Left lung (tissue), 10 donors: ENCODE results near the gene TINAGL1. TPM values are rescaled to one million over a fixed set of nuclear protein-coding genes. Genes with fewer than 3 reads are reported as not detected.
A peak's percentile ranks its signal among the peaks of the same experiment; 100 is the strongest.

ENCODE experiments used
- ATAC-seq: fragments of 200-7000 bp; cut with Tn5 transposase; one replicate; pipeline ENCODE4 v1.9.1; 2020; ENCODE audit warnings: moderate library complexity
- DNase-seq, 4 donors: peaks; one replicate each; pipeline ENCODE4 v3.0.0-alpha.2; 2013 to 2020
- H3K27ac ChIP-seq, 2 donors: fragments of 200-600 bp; sonication (generic) in 1 of 2; one replicate each; pipeline versions ENCODE4 v1.5.0 to v1.8.0; 2020 to 2021
- H3K27me3 ChIP-seq, 2 donors: fragments of 200-600 bp; sonication (generic) in 1 of 2; one replicate each; pipeline versions ENCODE4 v1.5.0 to v1.8.0; 2020 to 2021
- H3K36me3 ChIP-seq, 2 donors: fragments of 200-600 bp; sonication (generic) in 1 of 2; one replicate each; pipeline versions ENCODE4 v1.5.0 to v1.8.0; 2020 to 2021
- H3K4me1 ChIP-seq, 2 donors: fragments of 200-600 bp; one replicate each; pipeline ENCODE4 v1.8.0; 2021
- H3K4me3 ChIP-seq, 2 donors: fragments of 200-600 bp; sonication (generic) in 1 of 2; one replicate each; pipeline versions ENCODE4 v1.5.0 to v1.8.0; 2020 to 2021; ENCODE audit warnings: mild to moderate bottlenecking in 1 of 2
- H3K9me3 ChIP-seq, 2 donors: fragments of 200-600 bp; sonication (generic) in 1 of 2; one replicate each; pipeline versions ENCODE4 v1.5.0 to v1.8.0; 2020 to 2021
- intact Hi-C, 2 donors: fragments of 100-400 bp; cut with DNase I; formaldehyde crosslinking; loops; one replicate each; pipeline versions ENCODE4 v1.11.2 to v1.14.2; 2022
- polyA plus RNA-seq, 6 donors: library from polyadenylated mRNA; unstranded; fragments of 120-200 nt; gene quantifications; one replicate each; pipeline ENCODE4 v1.2.1, GENCODE V29; 2013; ENCODE audit not compliant: insufficient read length in 6 of 6
- total RNA-seq, 2 donors: library from RNA; stranded (reverse); fragmentation: NEBNext Ultra II Directional; extraction: Animal tissue kit (Norgen Biotek cat#: 25700); gene quantifications; one replicate each; pipeline ENCODE4 v1.2.1, GENCODE V29; 2021
- TF ChIP-seq, protein P1 (sequence below), 2 donors: fragments of 200-600 bp; sonication (generic) in 1 of 2; IDR thresholded peaks; one replicate each; pipeline versions ENCODE4 v1.5.0 to v1.8.0; 2021; ENCODE audit warnings: antibody characterized with exemption in 2 of 2
- donor health status: DM: no; HTN: yes; CAD: no.
- donor health status: DM: no; HTN: no; CAD: no.

TINAGL1 gene
- total and polyA plus RNA-seq, 8 donors, result 34.0 to 106 (median 48.9) TPM

DNA sequence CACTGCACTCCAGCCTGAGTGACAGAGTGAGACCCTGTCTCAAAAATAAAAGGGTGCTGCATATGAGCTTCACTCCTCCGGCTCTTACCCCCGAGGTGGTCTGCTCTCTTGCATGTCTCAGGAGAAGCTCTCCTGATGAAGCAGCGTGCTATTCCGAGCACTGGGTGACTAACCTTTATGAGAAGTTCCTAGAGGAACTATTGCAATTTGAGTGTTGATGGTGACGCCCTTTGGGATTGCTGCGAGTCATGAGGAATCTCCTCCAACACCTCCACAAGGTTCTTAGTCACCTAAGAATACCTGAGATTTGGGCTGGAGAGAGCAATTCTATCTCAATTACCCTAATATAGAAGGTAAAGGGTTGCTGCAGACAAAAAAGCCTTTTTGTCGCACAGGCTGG, 40.8 kb upstream of the TINAGL1 start:
- no peaks in the 10 kb centered on the region for H3K9me3 ChIP-seq
- TF ChIP-seq, protein P1, sequence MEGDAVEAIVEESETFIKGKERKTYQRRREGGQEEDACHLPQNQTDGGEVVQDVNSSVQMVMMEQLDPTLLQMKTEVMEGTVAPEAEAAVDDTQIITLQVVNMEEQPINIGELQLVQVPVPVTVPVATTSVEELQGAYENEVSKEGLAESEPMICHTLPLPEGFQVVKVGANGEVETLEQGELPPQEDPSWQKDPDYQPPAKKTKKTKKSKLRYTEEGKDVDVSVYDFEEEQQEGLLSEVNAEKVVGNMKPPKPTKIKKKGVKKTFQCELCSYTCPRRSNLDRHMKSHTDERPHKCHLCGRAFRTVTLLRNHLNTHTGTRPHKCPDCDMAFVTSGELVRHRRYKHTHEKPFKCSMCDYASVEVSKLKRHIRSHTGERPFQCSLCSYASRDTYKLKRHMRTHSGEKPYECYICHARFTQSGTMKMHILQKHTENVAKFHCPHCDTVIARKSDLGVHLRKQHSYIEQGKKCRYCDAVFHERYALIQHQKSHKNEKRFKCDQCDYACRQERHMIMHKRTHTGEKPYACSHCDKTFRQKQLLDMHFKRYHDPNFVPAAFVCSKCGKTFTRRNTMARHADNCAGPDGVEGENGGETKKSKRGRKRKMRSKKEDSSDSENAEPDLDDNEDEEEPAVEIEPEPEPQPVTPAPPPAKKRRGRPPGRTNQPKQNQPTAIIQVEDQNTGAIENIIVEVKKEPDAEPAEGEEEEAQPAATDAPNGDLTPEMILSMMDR (IDR thresholded peaks at IDR 0.05), result no peak
- no peak for DNase-seq
- ATAC-seq, result peak; percentile 48
- peak overlapping the region in 1 of 2 donors; percentile 55 for H3K27ac ChIP-seq
- no peaks in the 10 kb centered on the region for H3K4me1 ChIP-seq
- peaks cover 0 to 10% of the 10 kb centered on the region in 2 donors for H3K27me3 ChIP-seq
- no peak overlapping the region for H3K4me3 ChIP-seq
- no peaks in the 10 kb centered on the region for H3K36me3 ChIP-seq
- intact Hi-C loops, result no loop called here

DNA sequence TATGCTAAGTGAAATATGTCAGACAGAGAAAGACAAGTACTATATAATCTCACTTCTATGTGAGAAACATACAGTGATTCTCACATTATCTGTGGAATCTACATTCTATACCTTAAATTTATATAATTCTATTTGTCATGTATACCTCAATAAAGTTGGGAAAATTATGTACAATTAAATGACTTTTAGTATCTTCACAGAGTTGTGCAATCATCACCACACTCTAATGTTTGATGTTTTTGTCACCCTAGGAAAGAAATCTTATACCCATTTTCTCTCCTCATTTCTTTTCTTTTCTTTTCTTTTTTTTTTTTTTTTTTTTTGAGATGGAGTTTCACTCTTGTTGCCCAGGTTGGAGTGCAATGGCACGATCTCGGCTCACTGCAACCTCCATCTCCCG, 37.0 kb upstream of the TINAGL1 start:
- Histone ChIP-seq H3K36me3 (no peaks in the 10 kb centered on the region), H3K4me3 (no peak overlapping the region), H3K27me3 (peaks cover 0 to 7% of the 10 kb centered on the region in 2 donors), H3K27ac (no peak overlapping the region), H3K4me1 (no peaks in the 10 kb centered on the region), H3K9me3 (peaks cover 0 to 11% of the 10 kb centered on the region in 2 donors)
- intact Hi-C loops, result no loop called here
- no peak for DNase-seq
- ATAC-seq, result no peak
- TF ChIP-seq, protein P1 (IDR thresholded peaks at IDR 0.05), result no peak

DNA sequence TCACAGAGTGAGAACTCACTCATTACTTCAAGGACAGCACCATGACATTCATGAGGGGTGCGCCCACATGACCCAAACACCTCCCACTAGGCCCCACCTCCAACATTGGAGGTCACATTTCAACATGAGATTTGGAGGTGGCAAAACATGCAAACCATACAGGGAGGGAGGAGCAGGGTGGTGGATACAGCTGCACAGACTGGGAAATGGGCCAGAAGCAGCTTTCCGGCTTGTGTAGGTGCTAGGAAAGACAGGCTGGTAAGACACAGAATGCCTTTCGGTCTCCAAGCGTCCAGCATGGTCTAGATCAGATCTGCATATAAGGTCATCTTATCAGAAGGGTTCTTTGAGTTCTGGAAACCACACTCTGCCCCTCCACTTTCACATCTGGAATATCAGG, 35.1 kb upstream of the TINAGL1 start:
- TF ChIP-seq, protein P1 (IDR thresholded peaks at IDR 0.05), result no peak
- H3K27ac ChIP-seq, result no peak overlapping the region
- H3K36me3 ChIP-seq, result no peaks in the 10 kb centered on the region
- H3K9me3 ChIP-seq, result peaks cover 0 to 11% of the 10 kb centered on the region in 2 donors
- intact Hi-C loops, result no loop called here
- no peak overlapping the region for H3K4me3 ChIP-seq
- no peaks in the 10 kb centered on the region for H3K27me3 ChIP-seq
- ATAC-seq, result no peak
- H3K4me1 ChIP-seq, result no peaks in the 10 kb centered on the region
- no peak for DNase-seq

DNA sequence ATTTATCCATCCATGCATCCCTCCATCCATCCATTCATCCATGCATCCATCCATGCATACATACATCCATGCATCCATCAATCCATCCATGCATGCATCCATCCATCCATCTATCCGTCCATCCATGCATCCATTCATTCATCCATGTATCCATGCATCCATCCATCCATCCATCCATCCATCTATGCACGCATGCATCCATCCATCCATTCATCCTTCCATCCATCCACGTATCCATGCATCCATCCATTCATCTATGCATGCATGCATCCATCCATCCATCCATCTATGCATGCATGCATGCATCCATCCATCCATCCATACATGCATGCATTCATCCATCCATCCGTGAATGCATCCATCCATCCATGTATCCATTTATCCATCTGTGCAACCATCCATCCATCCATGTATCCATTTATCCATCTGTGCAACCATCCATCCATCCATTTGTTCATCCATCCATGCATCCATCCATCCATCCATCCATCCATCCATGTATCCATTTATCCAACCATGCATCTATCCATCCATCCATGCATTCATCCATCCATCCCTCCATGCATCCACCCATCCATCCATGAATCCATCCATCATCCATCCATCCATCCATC, 30.3 kb upstream of the TINAGL1 start:
- no peak for ATAC-seq

DNA sequence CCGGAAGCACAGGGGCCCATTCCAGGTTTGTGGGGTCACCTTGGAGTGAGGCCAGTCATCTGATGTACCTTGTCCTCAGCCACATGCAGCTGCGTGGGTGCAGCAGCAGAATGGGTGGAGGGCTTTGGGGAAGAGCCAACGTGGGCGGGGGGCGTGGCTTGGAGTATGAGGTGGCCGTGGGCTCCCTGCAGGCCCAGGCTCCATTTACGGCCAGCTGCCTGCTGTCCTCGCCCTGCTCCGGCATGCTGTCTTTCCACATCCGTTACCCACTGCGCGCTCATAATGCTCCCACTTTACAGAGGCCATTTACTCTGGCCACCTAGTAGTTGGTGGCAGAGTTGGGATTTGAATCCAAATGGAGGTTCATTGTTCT, 27.8 kb upstream of the TINAGL1 start:
- Histone ChIP-seq H3K27ac (no peak overlapping the region), H3K36me3 (no peaks in the 10 kb centered on the region), H3K27me3 (peaks cover 0 to 15% of the 10 kb centered on the region in 2 donors), H3K9me3 (no peaks in the 10 kb centered on the region), H3K4me1 (peaks cover 10 to 16% of the 10 kb centered on the region in 2 donors), H3K4me3 (no peak overlapping the region)
- intact Hi-C loops, result no loop called here
- TF ChIP-seq, protein P1 (IDR thresholded peaks at IDR 0.05), result no peak
- peak; percentile 22 for ATAC-seq
- peak in 1 of 4 donors; percentile 59 for DNase-seq

More for the DNA sequence above, 30.3 kb upstream of the TINAGL1 start:
- Histone ChIP-seq H3K27ac (no peak overlapping the region), H3K36me3 (no peaks in the 10 kb centered on the region), H3K4me3 (no peak overlapping the region), H3K27me3 (peaks cover 0 to 15% of the 10 kb centered on the region in 2 donors), H3K4me1 (peaks cover 10 to 16% of the 10 kb centered on the region in 2 donors), H3K9me3 (peaks cover 0 to 11% of the 10 kb centered on the region in 2 donors)
- DNase-seq, result no peak
- intact Hi-C loops, result no loop called here
- TF ChIP-seq, protein P1 (IDR thresholded peaks at IDR 0.05), result no peak
